KMS-11 (cell line): Measurements from ENCODE around the gene APOA4.

Experiments
- H2AFZ ChIP-seq: fragments of 200-600 bp; sonication (generic); 2 replicates; pipeline ENCODE4 v1.6.1; 2016; ENCODE audit warnings: antibody characterized with exemption, mixed run types, low read depth
- H3K27ac ChIP-seq: fragments of 200-600 bp; sonication (generic); 2 replicates; pipeline ENCODE4 v1.6.1; 2016; ENCODE audit warnings: mild to moderate bottlenecking, mixed run types
- H3K27me3 ChIP-seq: fragments of 200-600 bp; sonication (generic); 2 replicates; pipeline ENCODE4 v1.6.1; 2017; ENCODE audit warnings: mild to moderate bottlenecking, low read depth, mixed run types, moderate library complexity; ENCODE audit not compliant: insufficient read depth
- H3K36me3 ChIP-seq: fragments of 200-600 bp; sonication (generic); 2 replicates; pipeline ENCODE4 v1.6.1; 2017; ENCODE audit warnings: mild to moderate bottlenecking, mixed run types; ENCODE audit not compliant: insufficient read depth
- H3K4me1 ChIP-seq: fragments of 200-600 bp; sonication (generic); 2 replicates; pipeline ENCODE4 v1.6.1; 2016; ENCODE audit warnings: mild to moderate bottlenecking, low read depth, mixed run types; ENCODE audit not compliant: poor library complexity, severe bottlenecking
- H3K4me2 ChIP-seq: fragments of 200-600 bp; sonication (generic); 2 replicates; pipeline ENCODE4 v1.7.0; 2016; ENCODE audit warnings: mild to moderate bottlenecking, mixed run types
- H3K4me3 ChIP-seq: fragments of 200-600 bp; sonication (generic); IDR thresholded peaks from 2 replicates; pipeline ENCODE4 v1.6.1; 2017; ENCODE audit warnings: low read depth, low read length, mixed read lengths; ENCODE audit not compliant: insufficient read depth
- H3K79me2 ChIP-seq: fragments of 200-600 bp; sonication (generic); 2 replicates; pipeline ENCODE4 v1.6.1; 2016; ENCODE audit warnings: low read depth, mixed run types; ENCODE audit not compliant: insufficient read depth
- H3K9ac ChIP-seq: fragments of 200-600 bp; sonication (generic); 2 replicates; pipeline ENCODE4 v1.6.1; 2016; ENCODE audit warnings: mild to moderate bottlenecking, mixed run types
- H4K20me1 ChIP-seq: fragments of 200-600 bp; sonication (generic); 2 replicates; pipeline ENCODE4 v1.6.1; 2016; ENCODE audit warnings: mild to moderate bottlenecking, mixed run types; ENCODE audit not compliant: insufficient read depth
- TF ChIP-seq, protein P1 (sequence below): fragments of 200-600 bp; sonication (generic); conservative IDR thresholded peaks from 2 replicates; pipeline ENCODE4 v1.6.1; 2017; ENCODE audit warnings: low read depth, mild to moderate bottlenecking, antibody characterized with exemption, low read length, moderate library complexity, mixed read lengths

Gene APOA4

GRCh38 chr11:116812109-116812508 lies 11.0 kb downstream of the APOA4 start:
- Histone ChIP-seq H3K4me2 (no peak overlapping the region), H3K27ac (no peak overlapping the region), H3K27me3 (no peaks in the 10 kb centered on the region), H3K9ac (no peak overlapping the region), H3K79me2 (no peaks in the 10 kb centered on the region), H2AFZ (no peak overlapping the region), H3K4me3 (no peak overlapping the region), H3K36me3 (no peaks in the 10 kb centered on the region), H3K4me1 (no peaks in the 10 kb centered on the region), H4K20me1 (no peaks in the 10 kb centered on the region)
- TF ChIP-seq, protein P1, sequence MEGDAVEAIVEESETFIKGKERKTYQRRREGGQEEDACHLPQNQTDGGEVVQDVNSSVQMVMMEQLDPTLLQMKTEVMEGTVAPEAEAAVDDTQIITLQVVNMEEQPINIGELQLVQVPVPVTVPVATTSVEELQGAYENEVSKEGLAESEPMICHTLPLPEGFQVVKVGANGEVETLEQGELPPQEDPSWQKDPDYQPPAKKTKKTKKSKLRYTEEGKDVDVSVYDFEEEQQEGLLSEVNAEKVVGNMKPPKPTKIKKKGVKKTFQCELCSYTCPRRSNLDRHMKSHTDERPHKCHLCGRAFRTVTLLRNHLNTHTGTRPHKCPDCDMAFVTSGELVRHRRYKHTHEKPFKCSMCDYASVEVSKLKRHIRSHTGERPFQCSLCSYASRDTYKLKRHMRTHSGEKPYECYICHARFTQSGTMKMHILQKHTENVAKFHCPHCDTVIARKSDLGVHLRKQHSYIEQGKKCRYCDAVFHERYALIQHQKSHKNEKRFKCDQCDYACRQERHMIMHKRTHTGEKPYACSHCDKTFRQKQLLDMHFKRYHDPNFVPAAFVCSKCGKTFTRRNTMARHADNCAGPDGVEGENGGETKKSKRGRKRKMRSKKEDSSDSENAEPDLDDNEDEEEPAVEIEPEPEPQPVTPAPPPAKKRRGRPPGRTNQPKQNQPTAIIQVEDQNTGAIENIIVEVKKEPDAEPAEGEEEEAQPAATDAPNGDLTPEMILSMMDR, result no peak

DNA sequence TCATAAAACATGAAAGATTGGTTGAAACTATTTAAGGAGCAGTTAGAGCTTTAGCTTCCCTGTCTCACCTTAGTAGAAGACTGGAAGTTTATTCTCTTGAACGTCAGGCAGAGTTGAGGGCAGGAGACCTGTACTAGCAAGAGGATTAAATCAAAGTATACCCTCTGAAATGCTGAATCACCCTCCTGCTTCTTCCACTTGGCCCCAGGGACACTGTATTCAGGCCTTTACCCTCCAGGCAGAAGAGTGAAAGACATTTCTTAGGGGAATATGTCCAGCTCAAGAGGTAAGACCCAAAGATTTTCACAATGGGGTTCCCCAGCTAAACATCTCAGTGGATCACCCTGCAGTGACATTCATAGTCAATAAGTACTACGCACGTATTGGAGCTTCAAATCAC lies 11.9 kb downstream of the APOA4 start:
- Histone ChIP-seq H3K4me1 (no peaks in the 10 kb centered on the region), H2AFZ (no peak overlapping the region), H3K36me3 (no peaks in the 10 kb centered on the region), H4K20me1 (no peaks in the 10 kb centered on the region), H3K27me3 (no peaks in the 10 kb centered on the region), H3K27ac (no peak overlapping the region), H3K9ac (no peak overlapping the region), H3K79me2 (no peaks in the 10 kb centered on the region), H3K4me2 (no peak overlapping the region), H3K4me3 (no peak overlapping the region)
- TF ChIP-seq, protein P1, result no peak

- Histone ChIP-seq H3K9ac (no peak overlapping the region), H3K36me3 (no peaks in the 10 kb centered on the region), H3K4me3 (no peak overlapping the region), H3K27ac (no peak overlapping the region), H3K27me3 (no peaks in the 10 kb centered on the region), H3K4me1 (no peaks in the 10 kb centered on the region), H2AFZ (no peak overlapping the region), H4K20me1 (no peaks in the 10 kb centered on the region), H3K79me2 (no peaks in the 10 kb centered on the region), H3K4me2 (no peak overlapping the region)
- TF ChIP-seq, protein P1, result no peak
Observed at GRCh38 chr11:116808262-116809175, 14.6 kb downstream of the APOA4 start.

GRCh38 chr11:116807601-116808261 lies 15.4 kb downstream of the APOA4 start:
- H3K79me2 ChIP-seq, result no peaks in the 10 kb centered on the region
- no peaks in the 10 kb centered on the region for H3K36me3 ChIP-seq
- H2AFZ ChIP-seq, result no peak overlapping the region
- TF ChIP-seq, protein P1, result no peak
- H3K27me3 ChIP-seq, result no peaks in the 10 kb centered on the region
- no peak overlapping the region for H3K4me3 ChIP-seq
- H3K9ac ChIP-seq, result no peak overlapping the region
- H3K4me1 ChIP-seq, result no peaks in the 10 kb centered on the region
- H4K20me1 ChIP-seq, result no peaks in the 10 kb centered on the region
- H3K4me2 ChIP-seq, result no peak overlapping the region
- H3K27ac ChIP-seq, result no peak overlapping the region
